IPS DF 6.9 (cell line): ENCODE results near the gene MTRR.

ENCODE experiments used
- DNase-seq: peaks from one replicate; pipeline ENCODE4 v3.0.0-alpha.2; 2013; ENCODE audit warnings: low read depth, low spot score
- H3K27ac ChIP-seq: one replicate; pipeline ENCODE4 v1.5.1; 2013; ENCODE audit warnings: low read length, control low read depth
- H3K27me3 ChIP-seq: 2 replicates; pipeline ENCODE4 v1.6.1; 2013; ENCODE audit warnings: mild to moderate bottlenecking, low read length; ENCODE audit not compliant: control insufficient read depth, insufficient read depth
- H3K36me3 ChIP-seq: 2 replicates; pipeline ENCODE4 v1.6.1; 2013; ENCODE audit warnings: low read length; ENCODE audit not compliant: control insufficient read depth, insufficient read depth
- H3K4me1 ChIP-seq: 2 replicates; pipeline ENCODE4 v1.6.1; 2013; ENCODE audit warnings: low read length; ENCODE audit not compliant: control insufficient read depth, insufficient read depth
- H3K4me3 ChIP-seq: 2 replicates; pipeline ENCODE4 v1.5.1; 2013; ENCODE audit warnings: mild to moderate bottlenecking, low read length
- H3K9me3 ChIP-seq: 2 replicates; pipeline ENCODE4 v1.6.1; 2013; ENCODE audit warnings: low read length, inconsistent platforms; ENCODE audit not compliant: control insufficient read depth, insufficient read depth
- WGBS: extraction: QIAGEN DNeasy Blood & Tissue Kit; methylation state at CpG from one replicate; pipeline ENCODE4 v1.1.7; 2013; ENCODE audit warnings: mixed read lengths, missing lambda C conversion rate; ENCODE audit not compliant: insufficient read length, insufficient coverage; 5-methylcytosine and 5-hydroxymethylcytosine counted together

Gene MTRR

DNA sequence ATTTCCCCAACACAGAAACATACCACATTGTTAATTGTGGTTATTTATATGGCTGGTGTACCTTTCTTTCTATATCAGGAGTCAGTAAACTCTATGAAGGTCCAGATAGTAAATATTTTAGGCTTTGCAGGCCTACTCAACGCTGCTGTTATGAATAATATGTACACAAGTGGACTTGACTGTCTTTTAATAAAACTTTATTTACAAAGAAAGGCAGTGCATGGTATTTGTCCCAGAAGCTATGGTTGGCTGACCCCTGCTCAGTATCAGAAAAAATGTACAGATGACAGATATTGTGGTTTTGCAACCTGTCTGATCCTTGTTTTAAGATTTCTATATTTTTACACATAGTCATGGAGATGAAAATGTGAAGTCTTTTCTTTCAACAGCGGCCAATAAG lies 5.7 kb downstream of the MTRR start:
- no peak overlapping the region for H3K27ac ChIP-seq
- no peaks in the 10 kb centered on the region for H3K9me3 ChIP-seq
- no peaks in the 10 kb centered on the region for H3K4me1 ChIP-seq
- no CpG with 5 or more reads among the region's 2 CpGs for WGBS
- DNase-seq: no peak
- H3K36me3 ChIP-seq: peaks cover 12% of the 10 kb centered on the region; the same call in 1 of the 2 replicates
- no peaks in the 10 kb centered on the region for H3K27me3 ChIP-seq
- H3K4me3 ChIP-seq: no peak overlapping the region

DNA sequence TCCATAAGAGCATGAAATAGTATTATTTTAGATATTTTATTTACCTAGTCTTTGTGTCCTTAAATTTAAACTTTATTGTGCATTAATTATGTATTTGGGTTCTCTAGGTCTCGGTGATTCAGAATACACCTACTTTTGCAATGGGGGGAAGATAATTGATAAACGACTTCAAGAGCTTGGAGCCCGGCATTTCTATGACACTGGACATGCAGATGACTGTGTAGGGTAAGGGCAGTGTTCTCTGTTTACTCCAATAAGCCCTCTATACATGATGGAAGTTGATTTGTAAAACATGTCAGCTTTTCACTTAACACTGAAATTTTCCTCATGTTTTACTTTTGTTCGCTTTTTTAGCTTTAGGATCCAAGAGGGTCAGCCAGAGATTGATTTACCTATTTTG lies 6.2 kb downstream of the MTRR start:
- no peaks in the 10 kb centered on the region for H3K4me1 ChIP-seq
- DNase-seq: no peak
- WGBS: no CpG with 5 or more reads among the region's 4 CpGs
- peaks cover 12% of the 10 kb centered on the region; the same call in 1 of the 2 replicates for H3K36me3 ChIP-seq
- H3K27ac ChIP-seq: no peak overlapping the region
- no peak overlapping the region for H3K4me3 ChIP-seq
- no peaks in the 10 kb centered on the region for H3K9me3 ChIP-seq
- H3K27me3 ChIP-seq: no peaks in the 10 kb centered on the region

DNA sequence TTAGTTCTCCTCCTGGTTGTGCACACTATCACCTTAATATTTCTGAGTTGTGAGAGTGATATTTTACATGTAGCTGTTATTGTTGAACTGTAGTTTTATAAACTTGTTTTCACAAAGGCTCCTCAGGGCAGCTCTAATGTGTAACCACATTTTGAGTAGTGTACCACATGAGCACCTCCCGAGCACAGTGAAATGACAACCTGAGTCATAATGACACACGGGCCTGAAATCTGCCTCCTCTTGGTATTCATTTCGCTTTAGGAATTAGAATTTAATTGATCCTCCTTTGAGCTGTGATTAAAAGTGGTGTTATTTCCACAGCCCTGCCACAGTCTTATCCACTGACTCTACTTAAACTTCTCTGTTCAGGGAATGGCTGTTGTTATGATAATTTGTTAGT lies 7.9 kb downstream of the MTRR start:
- DNase-seq: no peak
- Histone ChIP-seq H3K9me3 (no peaks in the 10 kb centered on the region), H3K36me3 (peaks cover 15% of the 10 kb centered on the region; the same call in 1 of the 2 replicates), H3K27ac (no peak overlapping the region), H3K27me3 (no peaks in the 10 kb centered on the region), H3K4me3 (no peak overlapping the region), H3K4me1 (no peaks in the 10 kb centered on the region)
- no CpG with 5 or more reads among the region's 3 CpGs for WGBS

DNA sequence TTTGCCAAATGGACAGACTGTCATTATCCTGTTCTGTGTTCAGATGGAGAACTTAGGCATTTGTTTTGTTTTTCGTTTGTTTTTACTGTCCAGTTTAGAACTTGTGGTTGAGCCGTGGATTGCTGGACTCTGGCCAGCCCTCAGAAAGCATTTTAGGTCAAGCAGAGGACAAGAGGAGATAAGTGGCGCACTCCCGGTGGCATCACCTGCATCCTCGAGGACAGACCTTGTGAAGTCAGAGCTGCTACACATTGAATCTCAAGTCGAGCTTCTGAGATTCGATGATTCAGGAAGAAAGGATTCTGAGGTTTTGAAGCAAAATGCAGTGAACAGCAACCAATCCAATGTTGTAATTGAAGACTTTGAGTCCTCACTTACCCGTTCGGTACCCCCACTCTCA lies 8.9 kb downstream of the MTRR start:
- no peak for DNase-seq
- H3K27me3 ChIP-seq: no peaks in the 10 kb centered on the region
- no peak overlapping the region for H3K27ac ChIP-seq
- no peaks in the 10 kb centered on the region for H3K9me3 ChIP-seq
- no peaks in the 10 kb centered on the region for H3K4me1 ChIP-seq
- H3K36me3 ChIP-seq: peaks cover 18% of the 10 kb centered on the region; the same call in 1 of the 2 replicates
- no CpG with 5 or more reads among the region's 9 CpGs for WGBS
- H3K4me3 ChIP-seq: no peak overlapping the region

DNA sequence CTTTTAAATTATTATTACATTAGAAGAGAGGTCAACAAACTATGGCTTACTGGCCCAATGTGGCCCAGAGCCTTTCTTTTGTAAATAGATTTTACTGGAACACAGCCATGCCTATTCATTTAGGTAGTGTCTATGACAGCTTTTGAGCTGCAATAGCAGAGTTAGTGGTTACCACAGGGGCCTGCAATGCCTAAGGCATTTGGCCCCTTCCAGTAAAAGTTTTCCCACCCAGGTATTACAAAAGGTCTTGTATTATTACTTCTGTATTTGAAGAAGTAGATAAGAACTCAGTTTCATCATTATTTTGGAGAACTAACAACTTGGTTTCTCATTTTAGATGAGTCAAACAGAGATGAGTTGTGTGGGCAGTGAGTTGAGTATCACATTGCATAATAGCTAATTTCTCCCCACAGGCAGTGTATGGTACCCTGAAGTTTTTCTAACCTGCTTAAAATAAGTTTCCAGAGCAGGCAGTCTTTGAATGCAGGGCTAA lies 9.5 kb downstream of the MTRR start:
- H3K36me3 ChIP-seq: peaks cover 18% of the 10 kb centered on the region; the same call in 1 of the 2 replicates
- no peak overlapping the region for H3K4me3 ChIP-seq
- no peak overlapping the region for H3K27ac ChIP-seq
- no peaks in the 10 kb centered on the region for H3K27me3 ChIP-seq
- no peaks in the 10 kb centered on the region for H3K4me1 ChIP-seq
- H3K9me3 ChIP-seq: no peaks in the 10 kb centered on the region
- DNase-seq: no peak

DNA sequence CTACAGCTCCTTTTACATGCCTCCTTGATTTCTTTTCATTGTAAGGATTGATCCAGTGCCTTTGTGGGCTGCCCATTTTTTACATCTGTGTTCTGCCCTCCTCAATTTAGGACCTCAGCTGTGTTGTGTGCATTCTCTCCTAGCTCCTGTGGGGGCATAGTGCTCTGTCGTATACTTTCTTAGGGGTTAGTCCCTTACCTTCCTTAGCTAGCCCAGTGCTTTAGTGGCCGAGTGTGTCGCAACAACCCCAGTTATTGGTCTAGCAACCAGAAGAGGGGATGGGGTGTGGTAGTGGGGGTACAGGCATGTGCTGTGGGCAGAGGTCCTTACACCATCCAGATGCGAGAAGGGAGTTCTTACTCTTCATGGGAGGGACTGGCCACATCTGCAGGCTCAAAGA lies 12.1 kb downstream of the MTRR start:
- Histone ChIP-seq H3K27me3 (no peaks in the 10 kb centered on the region), H3K36me3 (peaks cover 17% of the 10 kb centered on the region; the same call in 1 of the 2 replicates)

DNA sequence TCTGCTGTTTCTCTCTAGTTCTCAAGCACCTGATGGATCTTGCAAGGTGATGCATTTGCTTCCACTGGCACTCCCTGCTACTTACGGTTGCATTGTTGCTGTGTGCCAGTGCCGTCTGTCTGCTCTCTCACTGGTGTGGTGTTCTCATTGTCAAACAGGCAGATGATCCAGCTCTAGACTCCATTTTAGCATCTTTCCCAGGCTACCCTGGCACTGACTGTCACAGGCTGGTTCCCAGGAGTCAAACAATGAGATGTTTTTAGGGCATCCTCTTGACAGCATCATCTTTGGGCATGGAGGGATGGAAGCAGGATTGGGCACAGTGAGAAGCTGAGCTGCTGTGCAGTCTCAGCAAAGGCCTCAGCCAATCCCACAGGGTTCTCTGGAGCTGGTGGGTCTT lies 12.9 kb downstream of the MTRR start:
- WGBS: no CpG with 5 or more reads among the region's 2 CpGs
- no peak overlapping the region for H3K4me3 ChIP-seq
- no peak overlapping the region for H3K27ac ChIP-seq
- no peaks in the 10 kb centered on the region for H3K9me3 ChIP-seq
- H3K4me1 ChIP-seq: no peaks in the 10 kb centered on the region
- H3K27me3 ChIP-seq: no peaks in the 10 kb centered on the region
- no peak for DNase-seq
- peaks cover 14% of the 10 kb centered on the region; the same call in 1 of the 2 replicates for H3K36me3 ChIP-seq

More for the DNA sequence above, 12.1 kb downstream of the MTRR start:
- Histone ChIP-seq H3K4me3 (no peak overlapping the region), H3K4me1 (no peaks in the 10 kb centered on the region), H3K27ac (no peak overlapping the region), H3K9me3 (no peaks in the 10 kb centered on the region)
- WGBS: no CpG with 5 or more reads among the region's 4 CpGs
- no peak for DNase-seq

DNA sequence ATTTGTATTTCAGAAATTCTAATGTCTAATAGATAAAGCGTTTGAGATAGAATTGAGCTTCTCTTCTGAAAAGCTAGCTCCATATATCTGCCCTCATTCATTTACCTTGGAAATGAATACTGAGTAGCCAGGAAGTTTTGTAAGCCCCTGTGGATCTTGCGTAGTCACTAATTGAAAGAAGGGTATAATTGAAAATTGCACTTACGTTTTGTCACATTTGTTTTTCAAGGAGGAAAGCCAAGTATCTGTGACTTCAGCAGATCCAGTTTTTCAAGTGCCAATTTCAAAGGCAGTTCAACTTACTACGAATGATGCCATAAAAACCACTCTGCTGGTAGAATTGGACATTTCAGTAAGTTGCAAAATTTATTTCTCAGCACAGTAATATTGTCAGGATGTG lies 14.0 kb downstream of the MTRR start:
- Histone ChIP-seq H3K27me3 (no peaks in the 10 kb centered on the region), H3K36me3 (peaks cover 11% of the 10 kb centered on the region; the same call in 1 of the 2 replicates), H3K4me1 (no peaks in the 10 kb centered on the region), H3K9me3 (no peaks in the 10 kb centered on the region), H3K4me3 (no peak overlapping the region), H3K27ac (no peak overlapping the region)
- no CpG with 5 or more reads among the region's 4 CpGs for WGBS
- DNase-seq: no peak

DNA sequence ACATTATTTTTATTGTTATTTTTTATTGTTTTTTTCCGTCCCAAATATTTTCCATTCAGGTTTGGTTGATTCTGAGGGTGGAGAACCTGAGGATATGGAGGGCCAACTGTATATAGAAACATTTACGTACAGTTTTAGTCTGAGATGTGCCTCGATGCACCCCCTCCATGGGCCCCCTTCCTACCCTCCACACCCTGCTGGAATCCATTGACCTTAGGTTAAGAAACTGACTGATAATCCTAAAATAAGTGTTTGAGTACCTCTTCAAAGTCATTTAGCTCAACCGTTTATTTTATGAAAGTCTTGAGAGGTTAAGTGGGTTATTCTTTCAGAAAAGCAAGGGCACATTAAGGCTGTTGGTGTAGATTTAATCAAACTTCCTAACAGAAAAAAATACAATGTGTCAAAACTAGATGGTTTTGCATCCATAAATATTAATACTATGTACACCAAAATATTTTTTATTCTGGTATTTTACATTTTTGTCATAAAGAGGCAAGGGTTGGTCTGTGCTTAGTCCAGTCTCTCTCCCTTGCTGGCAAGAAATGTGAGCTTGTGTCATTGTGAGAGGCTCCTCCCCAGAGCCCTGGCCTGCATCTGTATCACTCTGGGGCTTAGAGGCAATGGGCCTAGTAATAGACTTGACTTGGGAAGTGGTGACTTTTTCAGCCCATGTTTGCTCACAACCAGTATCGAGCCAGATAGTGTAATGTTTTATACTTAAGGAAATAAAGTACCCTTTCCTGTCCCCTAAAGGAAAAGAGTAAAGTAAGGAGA lies 15.7 kb downstream of the MTRR start:
- no CpG with 5 or more reads among the region's 5 CpGs for WGBS
- no peak overlapping the region for H3K27ac ChIP-seq
- DNase-seq: no peak
- H3K4me1 ChIP-seq: no peaks in the 10 kb centered on the region
- no peaks in the 10 kb centered on the region for H3K9me3 ChIP-seq
- H3K4me3 ChIP-seq: no peak overlapping the region
- H3K27me3 ChIP-seq: no peaks in the 10 kb centered on the region
- H3K36me3 ChIP-seq: peaks cover 9% of the 10 kb centered on the region; the same call in 1 of the 2 replicates

DNA sequence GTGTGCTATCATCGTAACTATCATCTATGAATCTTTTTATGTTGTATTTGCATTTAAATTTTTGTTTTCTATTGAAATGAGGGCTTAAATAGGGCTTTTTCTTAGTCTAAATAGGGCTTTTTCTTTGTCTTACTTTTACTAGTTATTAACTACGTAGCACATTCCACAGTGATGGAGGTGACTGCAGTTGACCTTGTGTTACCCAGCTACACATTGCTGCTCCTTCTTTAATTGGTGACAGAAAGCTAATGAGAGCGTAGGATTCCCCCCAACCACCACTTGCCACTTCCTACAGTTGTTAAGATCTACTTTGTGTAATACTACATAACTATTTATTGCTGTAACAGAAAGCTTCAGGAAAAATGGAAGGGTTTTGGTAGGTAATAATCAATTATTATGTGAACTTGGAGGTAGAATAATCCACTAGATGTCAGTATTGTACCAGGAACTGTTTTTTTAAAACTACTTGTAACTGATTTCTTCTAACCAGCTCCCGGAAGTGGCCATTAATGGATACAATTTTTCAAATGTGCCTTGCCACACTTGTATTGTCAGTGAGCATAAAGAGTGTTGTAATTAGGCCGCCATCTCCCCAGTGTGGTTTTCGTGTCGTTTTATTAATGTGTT lies 18.0 kb downstream of the MTRR start:
- no peak overlapping the region for H3K27ac ChIP-seq
- no CpG with 5 or more reads among the region's 7 CpGs for WGBS
- no peak overlapping the region for H3K4me3 ChIP-seq
- H3K36me3 ChIP-seq: peaks cover 5% of the 10 kb centered on the region; the same call in 1 of the 2 replicates
- no peaks in the 10 kb centered on the region for H3K4me1 ChIP-seq
- no peak for DNase-seq
- H3K27me3 ChIP-seq: no peaks in the 10 kb centered on the region
- H3K9me3 ChIP-seq: no peaks in the 10 kb centered on the region
